GM12891 (cell line): Measurements from ENCODE around the gene SSBP2.

ENCODE experiments used
- POLR2A ChIP-seq: IDR thresholded peaks from 2 replicates; pipeline ENCODE4 v1.6.1; 2011; ENCODE audit warnings: low read depth, low read length, control low read depth
- POLR2AphosphoS5 ChIP-seq: IDR thresholded peaks from 2 replicates; pipeline ENCODE4 v1.6.1; 2011; ENCODE audit warnings: low read depth, low read length, control low read depth
- POU2F2 ChIP-seq: IDR thresholded peaks from 2 replicates; pipeline ENCODE4 v1.6.1; 2011; ENCODE audit warnings: low read depth, mild to moderate bottlenecking, control low read depth, low read length, moderate library complexity
- SPI1 ChIP-seq: IDR thresholded peaks from 2 replicates; pipeline ENCODE4 v1.6.1; 2011; ENCODE audit warnings: low read depth, low read length, control low read depth
- TAF1 ChIP-seq: IDR thresholded peaks from 2 replicates; pipeline ENCODE4 v1.6.1; 2011; ENCODE audit warnings: low read depth, low read length, control low read depth

DNA sequence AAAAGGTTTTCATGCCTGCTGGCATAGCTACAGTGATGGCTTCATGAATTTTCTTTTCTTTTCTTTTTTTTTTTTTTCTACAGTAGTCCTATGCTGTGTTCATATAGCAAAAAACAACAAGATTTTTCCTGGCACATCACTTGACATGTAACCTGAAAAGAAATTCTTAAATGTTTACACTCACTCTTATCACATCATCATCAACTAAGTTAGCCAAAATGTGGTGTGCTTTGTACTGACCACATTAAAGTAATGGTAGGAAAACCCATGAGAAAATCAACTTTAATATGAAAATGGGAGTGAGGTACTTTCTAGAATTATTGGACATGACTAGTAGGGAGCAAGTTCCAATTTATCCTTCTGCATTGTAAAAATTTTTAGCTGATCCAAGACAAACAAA, 146.7 kb downstream of the SSBP2 start:
- no peak for TF ChIP-seq POLR2AphosphoS5
- TF ChIP-seq POLR2A = no peak
- TF ChIP-seq POU2F2 = no peak
- TF ChIP-seq TAF1 = no peak
- no peak for TF ChIP-seq SPI1
